Peyer's patch (tissue), 4 donors: ENCODE measurements around the gene CEP95. TPM values are rescaled to one million over a fixed set of nuclear protein-coding genes. Genes with fewer than 3 reads are reported as not detected.

Source experiments
- small RNA-seq, 2 donors: library from RNA; depleted of rRNA; stranded (forward); fragments of <200 nt; gene quantifications; one replicate each; pipeline ENCODE3, GENCODE V24; 2016
- total RNA-seq, 4 donors: library from RNA; depleted of rRNA; stranded (reverse); fragments of >200 nt; gene quantifications; one replicate each; pipeline ENCODE4 v1.1.0, GENCODE V29; 2016

CEP95 gene
- total RNA-seq, 4 donors from 2014 or later = 51.1 to 187 (median 79.4) TPM

Small RNA genes within 50 kb of the gene (small RNA-seq; reads per million reads assigned to genes)
- 0 reads per million in 2 donors for gene AC009994.1
- 0 reads per million in 2 donors for gene ATP5MFP4

Other genes with a start within 250 kb of the CEP95 start
- 10 to 100 TPM; 26.8 to 51.7 (median 44.9) TPM for gene TEX2, start 243.7 kb upstream of the CEP95 start, total RNA-seq
- gene PECAM1, start 116.1 kb upstream of the CEP95 start, total RNA-seq = 100 to 1,000 TPM in 1 of 4 donors, 10 to 100 TPM in 2, 1 to 10 TPM in 1; 8.1 to 140 (median 33.9) TPM
- gene MILR1, start 57.9 kb upstream of the CEP95 start, total RNA-seq = 10 to 100 TPM in 1 of 4 donors, 1 to 10 TPM in 2, not detected in 1; 3.3 to 10.7 (median 5.6) TPM
- gene POLG2, start 9.9 kb upstream of the CEP95 start, total RNA-seq = 10 to 100 TPM in 2 of 4 donors, 1 to 10 TPM in 2; 3.5 to 33.0 (median 11.0) TPM
- gene DDX5, start 688 bp upstream of the CEP95 start, total RNA-seq = 1,000 to 10,000 TPM in 1 of 4 donors, 100 to 1,000 TPM in 3; 381 to 1,017 (median 503) TPM
- 10 to 100 TPM; 34.3 to 41.6 (median 37.5) TPM for gene SMURF2, start 155.3 kb downstream of the CEP95 start, total RNA-seq